BLaER1 (cell line): ENCODE measurements around the gene CTU2.

Source experiments
- H3K27ac ChIP-seq: shearing (Covaris generic); formaldehyde crosslinking; 2 replicates; pipeline ENCODE4 v1.8.1; 2022
- H3K27me3 ChIP-seq: shearing (Covaris generic); formaldehyde crosslinking; 2 replicates; pipeline ENCODE4 v1.8.1; 2022
- H3K36me3 ChIP-seq: shearing (Covaris generic); formaldehyde crosslinking; 2 replicates; pipeline ENCODE4 v1.8.1; 2022
- H3K4me1 ChIP-seq: shearing (Covaris generic); formaldehyde crosslinking; 2 replicates; pipeline ENCODE4 v1.8.1; 2022
- H3K4me2 ChIP-seq: shearing (Covaris generic); formaldehyde crosslinking; 2 replicates; pipeline ENCODE4 v1.8.1; 2022
- H3K4me3 ChIP-seq: shearing (Covaris generic); formaldehyde crosslinking; 2 replicates; pipeline ENCODE4 v1.8.1; 2022
- H3K9ac ChIP-seq: shearing (Covaris generic); formaldehyde crosslinking; 2 replicates; pipeline ENCODE4 v1.8.1; 2022
- H3K9me3 ChIP-seq: shearing (Covaris generic); formaldehyde crosslinking; 2 replicates; pipeline ENCODE4 v1.8.1; 2022
- H4K20me1 ChIP-seq: shearing (Covaris generic); formaldehyde crosslinking; 2 replicates; pipeline ENCODE4 v1.8.1; 2022
- Cebpa-rat ChIP-seq: shearing (Covaris generic); IDR thresholded peaks from 2 replicates; pipeline ENCODE4 v1.8.1; 2022

Gene CTU2

DNA sequence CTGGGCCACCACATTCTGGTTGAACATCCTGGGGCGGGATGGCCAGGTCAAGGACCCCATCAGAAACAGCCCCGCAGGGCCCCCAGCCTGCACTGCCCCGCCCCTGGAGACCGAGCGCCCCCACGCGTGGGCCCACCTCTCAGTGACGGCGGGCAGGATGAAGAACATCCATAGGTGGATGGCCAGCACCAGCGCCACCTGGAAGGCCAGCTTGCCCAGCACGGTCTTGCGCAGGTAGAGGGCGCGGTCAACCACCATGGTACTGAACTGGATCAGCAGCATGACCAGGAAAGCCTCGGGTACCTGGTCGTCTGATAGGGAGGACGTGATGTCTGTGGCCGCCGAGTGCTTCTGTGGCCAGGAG is 13.6 kb downstream of the CTU2 start:
- TF ChIP-seq Cebpa-rat, result no peak
- Histone ChIP-seq H3K27me3 (no peaks in the 10 kb centered on the region), H3K4me1 (peaks cover 27% of the 10 kb centered on the region), H3K4me2 (no peak overlapping the region), H4K20me1 (peaks cover 82% of the 10 kb centered on the region), H3K27ac (no peak overlapping the region), H3K9ac (no peak overlapping the region), H3K4me3 (no peak overlapping the region), H3K36me3 (peaks cover 98% of the 10 kb centered on the region), H3K9me3 (no peaks in the 10 kb centered on the region)

- H3K4me3 ChIP-seq, result no peak overlapping the region
- H3K9me3 ChIP-seq, result no peaks in the 10 kb centered on the region
- peaks cover 98% of the 10 kb centered on the region for H3K36me3 ChIP-seq
- no peak overlapping the region for H3K27ac ChIP-seq
- peaks cover 82% of the 10 kb centered on the region for H4K20me1 ChIP-seq
- no peak overlapping the region for H3K4me2 ChIP-seq
- no peaks in the 10 kb centered on the region for H3K27me3 ChIP-seq
- no peak for TF ChIP-seq Cebpa-rat
- no peak overlapping the region for H3K9ac ChIP-seq
- H3K4me1 ChIP-seq, result peaks cover 27% of the 10 kb centered on the region
Observed at GRCh38 chr16:88720396-88720970, 14.2 kb downstream of the CTU2 start.

GRCh38 chr16:88721236-88721635 is 14.9 kb downstream of the CTU2 start:
- Histone ChIP-seq H3K9ac (no peak overlapping the region), H3K4me1 (peaks cover 27% of the 10 kb centered on the region), H3K9me3 (no peaks in the 10 kb centered on the region), H3K36me3 (peaks cover 98% of the 10 kb centered on the region), H3K27me3 (no peaks in the 10 kb centered on the region), H4K20me1 (peaks cover 82% of the 10 kb centered on the region), H3K27ac (no peak overlapping the region), H3K4me2 (no peak overlapping the region), H3K4me3 (no peak overlapping the region)
- TF ChIP-seq Cebpa-rat, result no peak

DNA sequence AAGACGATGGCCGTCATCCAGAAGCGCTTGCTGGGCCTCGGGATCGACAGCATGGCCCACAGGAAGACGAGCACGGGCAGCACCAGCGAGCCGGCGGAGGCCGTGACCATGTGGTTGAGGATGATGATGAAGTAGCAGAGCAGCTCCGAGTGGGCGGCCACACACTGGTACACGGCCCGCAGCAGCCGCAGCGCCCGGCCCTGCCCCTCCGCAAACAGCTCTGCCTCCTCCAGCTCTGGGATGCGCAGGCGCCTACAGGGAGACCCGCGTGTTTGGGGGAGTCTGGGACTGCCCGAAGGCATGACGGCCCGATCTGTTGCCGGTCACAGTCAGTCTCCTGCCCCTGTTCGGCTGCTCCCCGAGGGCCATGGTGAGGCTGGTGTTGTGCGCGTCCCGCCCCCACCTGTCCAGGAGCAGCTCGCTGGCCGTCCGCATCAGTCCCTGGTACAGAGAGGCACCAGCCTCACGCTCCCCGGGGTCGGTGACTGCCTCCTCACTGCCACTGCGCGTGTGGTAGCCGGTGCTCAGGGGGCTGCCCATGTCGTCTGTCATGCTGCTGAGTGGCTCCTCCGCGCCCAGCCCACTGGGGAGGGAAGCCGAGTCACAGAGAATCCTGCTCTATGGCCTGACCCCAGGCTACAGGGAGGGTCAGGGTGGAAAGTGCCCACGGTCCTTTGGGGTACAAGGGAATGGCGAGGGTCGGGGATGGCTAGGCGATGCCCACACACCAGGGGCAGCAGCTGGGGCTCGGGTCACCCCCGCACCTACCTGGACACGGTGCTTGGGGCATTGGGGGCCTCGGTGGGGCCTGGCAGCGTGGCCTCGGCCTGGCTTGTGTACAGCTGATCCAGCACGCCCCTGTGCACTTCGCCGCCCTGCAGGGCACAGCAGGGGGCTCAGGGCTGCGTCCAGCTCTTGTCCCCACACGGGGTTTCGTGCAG is 15.8 kb downstream of the CTU2 start:
- H3K36me3 ChIP-seq, result peaks cover 98% of the 10 kb centered on the region
- TF ChIP-seq Cebpa-rat, result no peak
- H4K20me1 ChIP-seq, result peaks cover 74% of the 10 kb centered on the region
- H3K27me3 ChIP-seq, result no peaks in the 10 kb centered on the region
- H3K9ac ChIP-seq, result no peak overlapping the region
- H3K4me3 ChIP-seq, result no peak overlapping the region
- H3K4me1 ChIP-seq, result peaks cover 23% of the 10 kb centered on the region
- H3K27ac ChIP-seq, result no peak overlapping the region
- no peaks in the 10 kb centered on the region for H3K9me3 ChIP-seq
- H3K4me2 ChIP-seq, result no peak overlapping the region

DNA sequence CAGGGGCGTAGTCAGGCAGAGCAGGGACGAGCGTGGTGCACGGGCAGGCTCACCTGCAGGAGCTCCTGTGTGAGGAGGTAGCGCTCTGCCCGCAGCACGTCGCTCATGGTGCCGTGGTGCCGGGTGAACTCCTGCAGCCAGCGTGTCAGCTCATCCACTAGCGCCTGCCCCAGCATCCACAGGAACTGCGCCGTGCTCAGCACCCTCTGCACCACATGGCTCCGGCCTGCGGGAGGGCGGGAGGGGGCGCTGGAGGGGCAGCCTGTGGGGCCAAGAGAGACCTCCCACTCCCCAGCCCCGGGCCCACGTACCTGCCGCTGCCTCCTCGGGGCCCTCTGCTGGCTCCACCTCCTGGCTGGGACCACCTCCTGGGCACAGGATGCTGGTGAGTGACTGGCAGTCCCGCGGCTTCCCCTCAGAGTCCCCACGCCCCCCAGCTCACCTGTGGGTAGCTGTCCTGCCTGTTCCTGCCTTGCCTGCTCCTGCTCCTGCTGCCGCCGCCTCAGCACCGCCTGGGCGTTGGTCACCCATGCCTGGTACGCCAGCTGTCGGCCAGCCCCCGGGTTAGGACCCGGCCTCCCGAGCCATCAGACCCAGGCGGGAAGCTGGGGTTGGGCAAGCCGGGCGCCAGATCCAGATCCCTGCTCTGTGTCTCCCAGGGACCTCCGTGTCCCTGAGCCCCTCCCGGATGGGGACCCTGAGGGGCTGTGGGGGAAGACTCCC is 16.6 kb downstream of the CTU2 start:
- Histone ChIP-seq H3K4me3 (no peak overlapping the region), H3K27me3 (no peaks in the 10 kb centered on the region), H3K27ac (no peak overlapping the region), H3K4me1 (peaks cover 19% of the 10 kb centered on the region), H4K20me1 (peaks cover 66% of the 10 kb centered on the region), H3K9me3 (no peaks in the 10 kb centered on the region), H3K9ac (no peak overlapping the region), H3K4me2 (no peak overlapping the region), H3K36me3 (peaks cover 100% of the 10 kb centered on the region)
- no peak for TF ChIP-seq Cebpa-rat

- peaks cover 60% of the 10 kb centered on the region for H4K20me1 ChIP-seq
- H3K4me3 ChIP-seq, result no peak overlapping the region
- no peak overlapping the region for H3K4me2 ChIP-seq
- H3K27ac ChIP-seq, result no peak overlapping the region
- no peaks in the 10 kb centered on the region for H3K27me3 ChIP-seq
- no peak for TF ChIP-seq Cebpa-rat
- H3K9me3 ChIP-seq, result no peaks in the 10 kb centered on the region
- H3K4me1 ChIP-seq, result peaks cover 17% of the 10 kb centered on the region
- H3K9ac ChIP-seq, result no peak overlapping the region
- H3K36me3 ChIP-seq, result peaks cover 97% of the 10 kb centered on the region
Observed at GRCh38 chr16:88723507-88723887, 17.2 kb downstream of the CTU2 start.

DNA sequence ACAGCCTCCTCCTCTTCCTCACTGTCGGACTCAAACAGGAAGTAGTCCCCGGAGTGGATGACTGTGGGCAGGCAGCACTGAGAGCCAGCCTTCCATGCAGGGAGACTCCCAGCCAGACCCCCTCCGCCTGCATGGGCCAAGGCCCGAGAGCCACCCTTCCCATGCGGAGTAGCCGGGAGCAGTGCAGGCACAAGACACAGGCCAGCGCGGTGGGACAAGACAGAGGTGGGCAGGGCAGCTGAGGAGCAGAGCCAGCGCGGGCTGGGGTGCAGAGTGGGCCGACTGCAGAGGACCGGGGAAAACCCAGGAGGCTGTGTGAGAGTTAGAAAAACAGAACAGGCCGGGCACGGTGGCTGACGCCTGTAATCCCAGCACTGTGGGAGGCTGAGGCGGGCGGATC is 17.6 kb downstream of the CTU2 start:
- no peak overlapping the region for H3K27ac ChIP-seq
- H3K4me3 ChIP-seq, result no peak overlapping the region
- H3K36me3 ChIP-seq, result peaks cover 92% of the 10 kb centered on the region
- H3K27me3 ChIP-seq, result no peaks in the 10 kb centered on the region
- peaks cover 56% of the 10 kb centered on the region for H4K20me1 ChIP-seq
- H3K4me1 ChIP-seq, result peaks cover 13% of the 10 kb centered on the region
- H3K9ac ChIP-seq, result no peak overlapping the region
- no peaks in the 10 kb centered on the region for H3K9me3 ChIP-seq
- no peak overlapping the region for H3K4me2 ChIP-seq
- TF ChIP-seq Cebpa-rat, result no peak

- Histone ChIP-seq H3K27me3 (no peaks in the 10 kb centered on the region), H3K4me3 (no peak overlapping the region), H4K20me1 (peaks cover 45% of the 10 kb centered on the region), H3K27ac (no peak overlapping the region), H3K4me1 (peaks cover 9% of the 10 kb centered on the region), H3K9ac (no peak overlapping the region), H3K9me3 (no peaks in the 10 kb centered on the region), H3K4me2 (no peak overlapping the region), H3K36me3 (peaks cover 85% of the 10 kb centered on the region)
- no peak for TF ChIP-seq Cebpa-rat
Observed at GRCh38 chr16:88724855-88725555, 18.7 kb downstream of the CTU2 start.

GRCh38 chr16:88725609-88726407 is 19.5 kb downstream of the CTU2 start:
- Histone ChIP-seq H3K27ac (no peak overlapping the region), H3K4me2 (no peak overlapping the region), H3K9me3 (no peaks in the 10 kb centered on the region), H3K4me1 (peaks cover 12% of the 10 kb centered on the region), H3K27me3 (no peaks in the 10 kb centered on the region), H4K20me1 (peaks cover 46% of the 10 kb centered on the region), H3K4me3 (no peak overlapping the region), H3K36me3 (peaks cover 85% of the 10 kb centered on the region), H3K9ac (no peak overlapping the region)
- TF ChIP-seq Cebpa-rat, result no peak
